Nephron (organoid): ENCODE results near the gene DFFB.

Experiments used
- H3K27ac Mint-ChIP-seq, 3 experiments: 2 replicates each; pipeline ENCODE4 v1.8.0; 2020; ENCODE audit warnings: mixed read lengths in 3 of 3, mild to moderate bottlenecking in 2 of 3, moderate library complexity in 1 of 3
- H3K27me3 Mint-ChIP-seq: 2 replicates; pipeline ENCODE4 v1.8.0; 2021; ENCODE audit warnings: low read depth, mild to moderate bottlenecking, moderate library complexity, mixed read lengths
- H3K36me3 Mint-ChIP-seq: 2 replicates; pipeline ENCODE4 v1.8.0; 2020; ENCODE audit warnings: low read depth, mixed read lengths
- H3K4me1 Mint-ChIP-seq: 2 replicates; pipeline ENCODE4 v1.8.0; 2020; ENCODE audit warnings: mixed read lengths
- H3K4me3 Mint-ChIP-seq, 3 experiments: 2 replicates each; pipeline ENCODE4 v1.8.0; 2020; ENCODE audit warnings: mild to moderate bottlenecking in 3 of 3, mixed read lengths in 3 of 3, moderate library complexity in 2 of 3
- H3K9me3 Mint-ChIP-seq: 2 replicates; pipeline ENCODE4 v1.8.0; 2020; ENCODE audit warnings: mixed read lengths
- CTCF ChIP-seq, 3 experiments: fragments of 200-600 bp; sonication (generic); IDR thresholded peaks; one replicate each; pipeline ENCODE4 v1.5.0; 2021; ENCODE audit warnings: antibody characterized with exemption in 3 of 3; ENCODE audit not compliant: unreplicated experiment in 3 of 3

The DFFB gene

DNA sequence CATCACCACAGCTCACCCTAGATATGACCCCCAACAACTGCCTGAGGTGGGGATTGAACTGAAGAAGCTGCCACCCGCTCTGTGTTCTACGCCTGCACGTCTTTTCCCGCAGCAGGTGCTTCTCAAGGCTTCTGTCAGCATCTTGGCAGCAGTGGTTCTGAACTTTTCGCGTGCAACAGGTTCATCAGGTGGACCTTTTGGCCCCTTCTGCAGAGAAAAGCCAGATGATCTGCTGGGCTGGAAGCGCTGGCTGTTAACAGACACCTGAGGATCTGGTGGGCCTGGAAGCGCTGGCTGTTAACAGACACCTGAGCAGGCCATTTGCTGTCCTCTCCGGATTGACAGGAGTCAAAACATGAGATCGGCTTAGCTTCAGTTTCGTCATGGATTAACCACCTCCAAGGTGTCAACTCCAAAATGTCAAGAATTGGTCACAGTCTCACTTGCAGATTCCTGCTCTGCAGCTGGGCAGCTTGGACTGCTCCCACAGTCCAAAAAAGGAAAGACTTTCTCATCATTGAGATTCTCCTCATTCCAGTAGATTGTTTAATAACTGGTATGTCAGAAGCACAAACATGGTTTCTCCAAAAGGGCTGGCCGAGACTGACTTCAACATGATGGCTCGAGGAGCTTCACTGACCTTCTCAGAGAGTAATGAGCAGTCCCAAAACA is 38.1 kb downstream of the DFFB start:
- no peak overlapping the region for H3K27ac Mint-ChIP-seq
- H3K4me1 Mint-ChIP-seq = peaks cover 11% of the 10 kb centered on the region
- peaks cover 16% of the 10 kb centered on the region for H3K9me3 Mint-ChIP-seq
- H3K36me3 Mint-ChIP-seq = peaks cover 53% of the 10 kb centered on the region
- H3K4me3 Mint-ChIP-seq = peak overlapping the region; percentile 9 to 51 (median 21)
- no peak for TF ChIP-seq CTCF (IDR thresholded peaks at IDR 0.05; ENCODE audit: unreplicated experiment in 3 of 3)
- H3K27me3 Mint-ChIP-seq = no peaks in the 10 kb centered on the region

- Mint-ChIP-seq H3K4me3 (peak overlapping the region; percentile 21 to 51 (median 39)), H3K27ac (no peak overlapping the region), H3K36me3 (peaks cover 48% of the 10 kb centered on the region), H3K4me1 (peaks cover 11% of the 10 kb centered on the region), H3K9me3 (peaks cover 16% of the 10 kb centered on the region), H3K27me3 (no peaks in the 10 kb centered on the region)
- TF ChIP-seq CTCF (IDR thresholded peaks at IDR 0.05; ENCODE audit: unreplicated experiment in 3 of 3) = no peak
Measured at GRCh38 chr1:3895951-3896325, 38.7 kb downstream of the DFFB start.

DNA sequence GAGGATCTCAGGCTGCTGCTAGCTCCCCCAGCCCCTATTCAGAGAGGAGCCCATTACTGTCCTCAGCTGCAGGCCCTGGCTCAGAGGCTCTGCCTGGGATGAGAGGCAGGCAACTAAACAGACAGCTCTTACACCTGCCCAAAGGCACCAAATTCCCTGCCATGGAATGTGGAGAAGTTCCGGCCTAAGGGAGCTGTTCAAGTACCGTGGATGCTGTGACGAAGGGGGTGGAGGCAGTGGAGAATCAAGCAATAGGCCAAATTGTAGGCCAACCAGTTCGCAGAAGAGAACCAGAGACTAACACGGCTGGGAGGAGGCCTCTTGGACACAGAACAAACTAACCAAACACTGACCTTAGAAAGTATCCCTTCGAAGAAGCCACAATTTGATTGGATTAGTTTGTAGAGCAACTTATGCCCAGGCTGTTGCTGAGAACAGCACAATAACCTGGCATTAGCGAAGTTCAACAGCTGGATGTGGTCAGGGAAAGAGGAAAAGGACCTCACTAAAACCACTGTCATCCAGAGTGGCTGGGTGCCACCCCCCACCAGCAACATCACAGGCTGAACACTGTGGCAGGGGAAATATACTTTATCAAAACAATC is 39.2 kb downstream of the DFFB start:
- Mint-ChIP-seq H3K27me3 (no peaks in the 10 kb centered on the region), H3K4me3 (peak overlapping the region; percentile 10 to 57 (median 39)), H3K4me1 (peaks cover 11% of the 10 kb centered on the region), H3K9me3 (peaks cover 16% of the 10 kb centered on the region), H3K27ac (no peak overlapping the region), H3K36me3 (peaks cover 47% of the 10 kb centered on the region)
- TF ChIP-seq CTCF (IDR thresholded peaks at IDR 0.05; ENCODE audit: unreplicated experiment in 3 of 3) = no peak

- H3K9me3 Mint-ChIP-seq = peaks cover 16% of the 10 kb centered on the region
- no peak for TF ChIP-seq CTCF (IDR thresholded peaks at IDR 0.05; ENCODE audit: unreplicated experiment in 3 of 3)
- peak overlapping the region in 2 of 3 experiments; percentile 73 to 89 for H3K27ac Mint-ChIP-seq
- H3K27me3 Mint-ChIP-seq = peaks cover 3% of the 10 kb centered on the region
- peaks cover 39% of the 10 kb centered on the region for H3K36me3 Mint-ChIP-seq
- peak overlapping the region; percentile 92 to 95 (median 92) for H3K4me3 Mint-ChIP-seq
- peaks cover 22% of the 10 kb centered on the region for H3K4me1 Mint-ChIP-seq
Measured at GRCh38 chr1:3898475-3898735, 41.1 kb downstream of the DFFB start.

GRCh38 chr1:3898994-3899753 is 41.9 kb downstream of the DFFB start:
- Mint-ChIP-seq H3K36me3 (peaks cover 36% of the 10 kb centered on the region), H3K27ac (peak overlapping the region; percentile 69 to 89 (median 73)), H3K27me3 (peaks cover 3% of the 10 kb centered on the region), H3K9me3 (peaks cover 16% of the 10 kb centered on the region), H3K4me3 (peak overlapping the region; percentile 92 to 95 (median 92)), H3K4me1 (peaks cover 28% of the 10 kb centered on the region)
- no peak for TF ChIP-seq CTCF (IDR thresholded peaks at IDR 0.05; ENCODE audit: unreplicated experiment in 3 of 3)
